ENCODE measurements around the gene SLBP.

SLBP gene

GRCh38 chr4:1712216-1713002 lies at the start of gene SLBP:
TSS of gene SLBP (minus strand) at chr4:1712319. CDS start at chr4:1712188, 131 bp downstream.
- DNase-seq, result peak; percentile 79

- no peak for DNase-seq
Observed at GRCh38 chr4:1761130-1761689, 49.1 kb upstream of the SLBP start.

- DNase-seq, result no peak
Observed at GRCh38 chr4:1760521-1761071, 48.5 kb upstream of the SLBP start.

DNA sequence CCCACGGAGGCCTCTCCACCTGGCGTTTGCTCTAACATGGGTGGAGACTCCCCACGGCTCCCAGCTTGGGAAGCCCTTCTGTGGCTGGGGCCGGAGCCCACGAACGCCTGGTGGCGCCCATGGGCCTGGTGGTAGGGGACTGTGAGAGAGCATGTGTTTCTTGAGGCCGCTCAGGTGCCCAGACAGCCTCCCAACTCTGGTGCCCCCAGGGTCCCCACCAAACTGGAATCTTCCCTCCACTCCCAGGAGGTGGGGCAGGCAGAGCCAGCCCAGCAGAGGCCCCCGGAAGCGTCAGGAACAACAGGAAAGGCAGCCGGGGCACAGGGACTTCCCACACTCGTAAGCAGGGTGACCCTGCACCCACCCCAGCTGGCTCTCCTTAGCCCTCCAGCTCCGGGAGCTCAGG lies 47.7 kb upstream of the SLBP start:
- no peak for DNase-seq

GRCh38 chr4:1759170-1759817 lies 47.2 kb upstream of the SLBP start:
- DNase-seq, result no peak

- DNase-seq, result no peak
Observed at GRCh38 chr4:1758306-1759121, 46.4 kb upstream of the SLBP start.

DNA sequence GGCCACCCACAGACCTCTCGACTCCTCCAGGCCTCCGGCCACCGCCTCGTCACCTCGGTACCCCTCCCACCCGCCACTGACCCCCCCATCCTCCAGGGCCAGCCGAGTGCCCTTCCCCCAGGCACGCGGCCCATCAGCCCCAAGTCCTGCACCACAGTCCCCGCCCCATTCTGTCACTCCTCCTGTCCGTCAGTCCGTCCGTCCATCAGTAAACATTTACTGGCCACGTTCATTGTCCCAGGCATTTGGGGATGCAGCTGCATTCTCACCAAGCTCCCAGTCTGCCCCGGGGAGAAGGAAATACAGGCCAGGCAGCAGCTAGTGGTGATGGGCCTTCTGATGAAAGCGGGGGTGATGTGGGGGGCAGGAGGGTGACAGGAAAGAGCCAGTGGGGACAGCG lies 45.7 kb upstream of the SLBP start:
- no peak for DNase-seq

- DNase-seq, result no peak
Observed at GRCh38 chr4:1756893-1757779, 45.0 kb upstream of the SLBP start.

DNA sequence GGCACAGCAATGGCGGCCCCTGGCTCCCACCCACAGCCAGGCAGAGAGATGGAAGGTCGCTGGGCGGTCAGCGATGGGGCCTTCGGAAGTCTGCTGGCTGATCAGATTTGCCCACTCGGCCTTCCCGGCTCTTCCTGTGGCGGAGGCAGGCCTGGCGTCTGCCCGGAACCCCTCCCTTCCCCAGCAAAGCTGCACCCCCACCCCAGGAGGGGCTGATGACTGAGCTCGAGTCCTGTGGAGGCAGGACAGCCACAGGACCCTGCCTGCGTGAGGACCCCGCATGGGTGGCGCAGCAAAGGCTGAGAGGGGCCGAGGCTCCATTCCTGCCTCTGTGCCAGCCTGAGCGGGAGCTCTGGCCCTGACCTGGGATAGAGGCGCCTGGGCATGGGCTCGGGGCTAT lies 44.0 kb upstream of the SLBP start:
- DNase-seq, result no peak

- no peak for DNase-seq
Observed at GRCh38 chr4:1755297-1755696, 43.2 kb upstream of the SLBP start.

DNA sequence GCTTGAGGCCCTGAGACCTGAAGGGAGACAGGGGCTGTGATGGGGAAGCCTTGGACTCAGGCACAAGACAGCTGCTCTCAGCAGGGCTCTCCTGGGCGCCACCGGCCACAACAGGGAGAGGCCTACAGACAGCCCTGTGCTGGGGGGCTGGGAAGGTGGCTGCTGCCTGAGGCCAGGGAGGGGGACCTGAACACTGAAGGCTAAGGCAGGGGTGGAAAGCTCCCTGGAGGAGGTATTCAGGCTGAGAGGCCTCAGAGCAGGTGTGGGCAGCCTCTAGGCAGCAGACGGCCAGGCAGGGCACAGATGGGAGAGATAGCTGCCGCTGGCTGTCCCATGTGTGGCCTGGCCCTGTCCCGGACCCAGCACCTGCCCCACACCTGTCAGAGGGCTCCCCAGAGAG lies 42.2 kb upstream of the SLBP start:
- no peak for DNase-seq

DNA sequence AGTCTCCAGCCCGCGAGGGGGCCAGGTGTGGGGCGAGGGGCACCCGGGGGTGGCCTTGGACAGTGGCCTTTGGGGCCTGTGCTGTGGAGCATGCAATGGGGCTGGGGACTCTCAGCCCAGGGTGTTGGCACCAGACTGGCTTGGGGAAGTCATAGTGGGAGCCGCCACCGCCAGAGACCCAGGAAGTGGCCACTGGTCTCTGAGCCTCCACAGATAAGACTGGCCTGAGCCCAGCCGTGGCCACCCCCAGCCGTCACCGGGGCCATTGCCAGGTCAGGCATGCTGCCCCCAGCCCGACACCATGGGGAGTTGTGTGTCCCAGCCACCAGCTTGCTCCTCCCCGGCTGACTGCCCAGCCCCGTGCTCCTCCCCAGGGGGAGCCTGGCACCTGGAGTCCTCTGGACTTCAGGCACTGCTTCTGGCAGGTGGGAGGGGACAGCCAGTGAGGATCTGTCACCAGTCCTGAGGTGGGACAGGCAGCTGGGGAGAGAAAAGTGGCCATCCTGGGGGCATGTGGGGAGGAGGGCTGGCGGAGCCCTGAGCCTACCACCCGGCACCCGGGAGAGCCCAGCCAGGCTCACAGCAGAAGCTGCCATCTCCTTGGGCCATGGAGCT lies 41.7 kb upstream of the SLBP start:
- no peak for DNase-seq

GRCh38 chr4:1753294-1753696 lies 41.2 kb upstream of the SLBP start:
- DNase-seq, result no peak

- DNase-seq, result peak; percentile 35
Observed at GRCh38 chr4:1752284-1753041, 40.3 kb upstream of the SLBP start.

- no peak for DNase-seq
Observed at GRCh38 chr4:1751919-1752283, 39.8 kb upstream of the SLBP start.

GRCh38 chr4:1751155-1751918 lies 39.2 kb upstream of the SLBP start:
- DNase-seq, result no peak

DNA sequence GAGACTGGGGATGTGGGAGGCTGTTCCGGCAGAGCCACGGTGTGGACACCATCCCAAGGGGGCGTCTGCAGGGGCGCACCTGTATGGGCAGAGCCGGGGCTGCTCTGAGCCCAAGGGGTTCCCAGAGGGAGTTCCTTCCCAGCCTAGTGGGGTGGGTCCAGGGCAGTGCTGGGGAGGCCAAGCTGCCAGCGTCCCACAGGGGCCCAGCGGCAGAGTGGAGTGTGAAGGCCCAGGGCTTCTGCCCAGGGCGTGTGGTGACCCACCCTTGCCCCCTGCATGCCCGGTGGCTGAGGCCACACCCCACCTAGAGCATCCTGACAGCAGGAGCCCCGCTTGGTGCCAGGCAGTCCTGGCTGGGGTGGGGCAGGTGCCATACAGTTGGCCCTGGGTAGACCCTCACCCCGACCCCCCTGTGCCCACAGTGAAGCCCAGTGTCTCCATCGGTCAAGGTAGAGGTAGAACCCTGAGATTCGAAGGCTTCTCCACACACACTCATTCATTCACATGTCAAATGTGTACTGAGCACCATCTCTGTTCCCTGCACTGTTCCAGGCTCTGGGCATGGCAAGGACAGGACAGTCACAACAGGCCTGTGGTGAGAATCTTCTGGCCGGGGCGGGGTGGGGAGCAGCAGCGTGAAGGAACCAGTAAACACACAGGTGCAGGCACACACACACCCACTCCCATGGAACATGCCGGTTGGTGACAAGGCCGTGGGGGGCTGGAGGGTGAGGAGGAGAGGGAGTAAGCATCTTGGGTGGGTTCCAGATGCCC lies 38.4 kb upstream of the SLBP start:
- no peak for DNase-seq

- no peak for DNase-seq
Observed at GRCh38 chr4:1749826-1750225, 37.7 kb upstream of the SLBP start.

DNA sequence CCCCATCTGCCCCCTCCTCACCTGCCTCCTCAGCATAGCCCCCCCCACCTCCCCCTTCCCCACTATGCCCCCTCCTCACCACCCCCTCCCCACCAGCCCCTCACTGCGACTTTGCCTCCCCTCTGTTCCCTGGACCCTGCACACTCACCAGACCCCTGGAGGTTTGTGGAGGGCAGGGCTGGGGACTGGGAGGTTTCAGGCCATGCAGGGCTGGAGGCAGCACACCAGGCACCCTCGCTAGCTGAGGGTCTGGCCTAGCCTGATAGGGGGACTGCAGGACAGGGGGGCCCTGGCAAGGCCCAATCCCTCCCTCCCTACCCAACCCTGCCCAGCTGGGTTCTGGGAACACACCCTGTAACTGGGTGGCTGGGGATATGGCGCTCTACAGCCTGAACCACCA lies 37.3 kb upstream of the SLBP start:
- DNase-seq, result no peak
